GM19023 (cell line): ENCODE measurements around the gene RTL10.

Source experiments
- ATAC-seq: cut with Tn5 transposase; IDR thresholded peaks from one replicate; pipeline ENCODE4 v1.9.1; 2021; ENCODE audit warnings: mild to moderate bottlenecking, moderate library complexity; ENCODE audit not compliant: unreplicated experiment

RTL10 gene

DNA sequence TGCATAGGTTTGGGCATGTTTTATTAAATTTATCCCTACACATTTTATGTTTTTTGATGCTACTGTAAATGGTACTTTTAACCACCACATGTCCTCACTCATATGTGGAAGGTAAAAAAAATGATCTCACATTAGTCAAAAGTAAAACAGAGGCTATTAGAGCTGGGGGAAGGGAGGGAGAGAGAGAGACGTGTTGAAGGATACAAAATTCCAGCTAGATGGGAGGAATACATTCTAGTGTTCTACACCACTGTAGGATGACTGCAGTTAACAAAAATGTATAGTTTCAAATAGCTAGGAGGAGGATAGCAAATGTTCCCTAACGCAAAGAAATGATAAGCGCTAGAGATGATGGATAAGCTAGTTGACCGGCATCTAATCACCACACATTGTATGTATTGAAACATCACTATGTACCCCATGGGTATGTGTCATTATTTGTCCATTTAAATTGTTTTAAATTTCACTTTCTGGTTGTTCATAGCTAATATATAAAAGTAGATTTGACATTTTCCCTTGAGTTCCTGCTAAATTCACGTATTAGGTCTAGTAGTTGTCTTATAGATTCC lies 9.9 kb upstream of the RTL10 start:
- no peak for ATAC-seq

DNA sequence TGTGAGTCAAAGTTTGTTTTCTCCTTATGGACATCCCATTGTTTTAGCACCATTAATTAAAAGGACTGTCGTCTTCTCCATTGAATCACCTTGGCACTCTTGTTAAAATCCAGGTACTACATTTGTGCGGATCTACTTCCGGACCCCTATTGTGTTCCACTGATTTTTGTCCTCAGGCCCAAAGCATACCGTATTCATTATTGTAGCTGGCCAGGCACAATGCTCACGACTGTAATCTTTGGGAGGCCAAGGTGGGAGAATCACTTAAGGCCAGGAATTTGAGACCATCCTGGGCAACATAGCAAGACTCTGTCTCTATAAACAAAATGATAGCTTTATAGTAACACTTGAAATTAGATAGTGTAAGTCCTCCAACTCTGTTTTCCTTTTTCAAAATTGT lies 8.9 kb upstream of the RTL10 start:
- no peak for ATAC-seq

DNA sequence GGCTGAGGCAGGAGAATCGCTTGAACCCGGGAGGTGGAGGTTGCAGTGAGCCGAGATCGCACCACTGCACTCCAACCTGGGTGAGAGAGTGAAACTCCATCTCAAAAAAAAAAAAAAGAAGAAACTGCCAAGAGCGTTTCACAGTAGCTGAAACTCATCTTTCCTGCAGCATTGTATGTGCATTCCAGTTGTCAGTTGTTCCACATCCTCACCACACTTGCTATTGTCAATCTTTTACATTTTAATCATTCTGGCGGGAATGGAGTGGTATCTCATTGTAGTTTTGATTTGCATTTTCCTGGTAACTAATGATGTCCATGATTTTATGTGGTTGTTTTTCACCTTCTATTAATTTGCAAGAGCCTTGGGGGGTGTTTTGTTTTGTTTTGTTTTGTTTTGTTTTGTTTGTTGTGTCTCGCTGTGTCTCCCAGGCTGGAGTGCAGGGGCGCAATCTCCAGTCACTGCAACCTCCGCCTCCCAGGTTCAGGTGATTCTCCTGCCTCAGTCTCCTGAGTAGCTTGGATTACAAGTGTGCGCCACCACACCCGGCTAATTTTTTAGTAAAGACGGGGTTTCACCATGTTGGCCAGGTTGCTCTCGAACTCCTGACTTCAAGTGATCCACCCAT lies 8.1 kb upstream of the RTL10 start:
- no peak for ATAC-seq

DNA sequence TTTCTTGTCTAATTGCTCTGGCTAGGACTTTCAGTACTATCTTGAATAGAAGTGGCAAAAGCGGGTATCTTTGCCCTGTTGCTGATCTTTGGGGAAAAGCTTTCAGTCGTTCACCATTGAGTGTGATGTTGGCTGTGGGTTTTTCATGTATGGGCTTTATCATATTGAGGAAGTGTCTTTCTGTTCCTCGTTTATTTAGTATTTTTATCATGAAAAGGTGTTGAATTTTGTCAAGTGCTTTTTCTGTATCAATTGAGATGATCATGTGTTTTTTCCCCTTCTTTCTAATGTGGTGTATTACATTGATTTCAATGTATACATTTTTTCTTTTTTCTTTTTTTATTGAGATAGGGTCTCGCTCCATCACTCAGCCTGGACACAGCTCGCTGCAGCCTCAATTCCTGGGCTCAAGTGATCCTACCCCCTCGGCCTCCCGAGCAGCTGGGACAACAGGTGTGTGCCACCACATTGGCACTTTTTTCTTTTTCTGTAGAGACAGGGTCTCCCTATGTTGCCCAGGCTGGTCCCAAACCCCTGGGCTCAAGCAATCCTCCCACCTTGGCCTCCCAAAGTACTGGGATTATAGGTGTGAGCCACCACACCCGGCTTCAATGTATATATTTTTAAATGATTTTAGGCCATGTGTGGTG lies 5.3 kb upstream of the RTL10 start:
- no peak for ATAC-seq

DNA sequence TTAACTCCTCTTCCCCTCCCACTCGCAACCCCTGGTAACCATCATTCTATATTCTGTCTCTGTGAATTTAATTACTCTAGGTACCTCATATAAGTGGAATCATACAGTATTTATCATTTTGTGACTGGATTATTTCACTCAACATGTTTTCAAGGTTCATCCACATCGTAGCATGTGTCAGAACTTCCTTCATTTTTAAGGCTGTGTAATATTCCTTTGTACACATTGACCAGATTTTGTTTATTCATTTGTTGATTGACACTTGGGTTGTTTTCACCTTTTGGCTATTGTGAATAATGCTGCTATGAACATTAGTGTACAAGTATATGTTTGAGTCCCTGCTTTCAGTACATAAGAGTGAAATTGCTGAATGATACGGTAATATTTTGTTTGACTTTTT lies 2.7 kb upstream of the RTL10 start:
- no peak for ATAC-seq

DNA sequence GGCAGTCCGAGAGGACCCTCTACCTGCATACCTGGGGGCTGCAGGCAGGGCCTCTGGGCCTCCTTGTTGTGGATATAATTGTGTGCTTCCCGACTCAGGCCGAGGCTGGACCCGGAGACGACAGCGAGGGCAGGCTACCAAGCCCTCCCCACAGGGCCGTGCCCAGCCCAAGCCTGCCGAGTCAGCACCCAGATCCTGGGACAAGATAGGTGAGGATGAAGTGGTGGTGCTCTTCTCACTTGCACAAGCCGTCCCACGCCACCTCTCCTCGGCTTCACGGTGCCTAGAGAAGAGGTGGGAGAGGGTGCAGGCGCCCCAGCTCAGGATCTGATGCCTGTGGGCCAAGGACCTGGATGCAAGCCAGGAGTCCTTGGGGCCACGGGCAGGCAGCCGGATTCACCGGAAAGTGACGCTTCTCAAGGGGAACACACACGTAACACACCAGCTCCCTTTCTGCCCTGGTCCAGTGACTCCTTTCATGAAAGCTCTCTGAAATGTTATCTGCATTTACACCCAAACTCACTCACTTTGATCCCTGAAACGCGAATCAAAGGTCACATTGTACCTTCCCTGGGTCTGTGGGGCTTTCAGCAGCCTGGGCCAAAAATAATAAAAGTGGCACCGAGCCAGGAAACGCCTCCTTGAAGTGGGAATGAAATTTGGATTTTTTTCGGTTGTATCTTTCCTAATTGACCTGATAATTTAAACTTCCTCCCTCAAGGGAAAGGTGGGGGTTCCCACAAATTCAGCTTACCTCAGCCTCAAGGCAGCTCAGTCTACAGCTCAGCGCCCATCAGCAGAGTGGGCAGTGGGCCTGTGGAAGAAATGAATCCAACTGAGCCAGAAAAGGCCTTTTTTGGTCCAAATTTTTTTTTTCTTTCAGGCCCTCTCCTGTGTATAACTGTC lies 1.1 kb upstream of the RTL10 start:
- ATAC-seq, result peak; percentile 19

DNA sequence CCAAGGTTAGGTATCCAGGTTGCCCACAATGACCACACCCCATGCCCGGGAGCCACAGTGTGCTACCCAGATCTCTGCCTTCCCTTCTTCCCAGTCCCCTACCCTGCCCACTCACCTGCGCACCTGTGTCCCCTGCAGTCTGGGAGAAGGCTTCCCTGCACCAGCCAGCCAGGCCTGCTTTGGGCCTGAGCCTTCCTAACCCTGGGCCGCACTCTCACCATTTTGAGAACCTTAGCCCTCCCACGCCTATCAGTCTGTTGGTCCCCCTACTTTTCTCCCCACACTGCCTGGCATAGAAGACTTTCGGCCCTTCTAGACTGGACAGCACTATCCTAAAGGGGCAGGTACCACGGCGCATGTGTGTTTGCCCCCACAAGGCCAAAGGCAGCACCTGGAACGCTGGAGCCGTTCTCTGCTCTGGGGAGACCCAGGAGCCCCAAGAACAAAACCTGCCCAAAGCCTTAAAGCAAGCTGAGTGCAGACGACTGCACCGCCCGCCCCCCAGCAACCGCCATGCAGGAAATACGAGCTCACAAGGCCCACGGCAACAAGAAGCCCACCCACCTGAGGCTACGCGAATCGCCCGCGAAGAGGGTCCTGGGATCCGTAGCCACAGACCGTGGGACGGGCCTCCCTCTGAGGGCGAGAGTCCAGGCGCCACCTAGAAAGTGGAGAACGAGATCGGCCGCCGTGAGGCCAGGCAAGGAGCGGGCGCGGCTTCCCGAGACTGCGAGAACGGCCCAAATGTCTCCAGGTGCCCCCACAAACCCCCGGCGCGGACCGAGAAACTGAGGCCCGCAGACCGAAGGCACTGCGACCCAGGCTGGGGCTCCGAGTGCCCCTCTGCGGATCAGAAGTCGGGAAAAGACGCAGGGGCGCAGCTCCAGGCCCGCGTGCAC lies 546 bp downstream of the RTL10 start:
- peak; percentile 6 for ATAC-seq

DNA sequence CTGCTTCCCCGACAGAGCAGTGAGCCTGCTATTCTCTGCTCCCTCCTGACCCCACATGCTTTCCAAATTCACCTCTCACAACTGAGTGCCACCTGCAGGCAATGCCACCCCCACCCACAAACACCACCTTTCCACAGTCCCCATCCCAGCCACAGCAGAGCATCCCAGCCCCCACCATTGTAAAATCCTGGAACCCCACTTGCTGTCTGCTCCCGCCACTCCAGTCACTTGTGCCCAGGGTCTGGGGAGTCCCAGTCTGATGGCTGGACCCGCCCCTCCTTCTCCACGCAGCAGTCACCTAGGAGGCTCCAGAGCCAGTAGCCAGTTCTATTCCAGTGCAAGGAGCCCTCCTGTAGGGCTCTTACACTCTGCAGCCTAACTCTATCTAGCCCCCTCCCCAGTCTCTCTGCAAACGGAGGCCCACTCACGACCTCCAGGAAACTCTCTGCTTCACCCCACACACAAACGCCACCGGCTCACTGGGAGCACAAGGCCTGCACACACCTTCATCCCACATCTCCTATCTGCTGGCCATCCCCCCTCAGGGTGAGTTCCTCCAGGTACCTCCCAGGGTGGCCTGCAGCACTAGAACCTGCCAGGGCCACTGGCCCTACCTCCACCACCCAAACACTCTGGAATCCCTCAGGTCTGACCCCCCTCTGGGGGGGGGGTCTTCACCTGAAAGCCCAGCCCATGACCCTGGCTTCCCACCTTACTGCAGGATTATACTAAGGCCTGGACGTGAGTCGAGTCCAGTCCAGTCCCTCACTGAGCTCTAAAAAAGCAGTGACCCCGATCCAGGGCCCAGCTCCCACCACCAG lies 1.4 kb downstream of the RTL10 start:
- no peak for ATAC-seq

DNA sequence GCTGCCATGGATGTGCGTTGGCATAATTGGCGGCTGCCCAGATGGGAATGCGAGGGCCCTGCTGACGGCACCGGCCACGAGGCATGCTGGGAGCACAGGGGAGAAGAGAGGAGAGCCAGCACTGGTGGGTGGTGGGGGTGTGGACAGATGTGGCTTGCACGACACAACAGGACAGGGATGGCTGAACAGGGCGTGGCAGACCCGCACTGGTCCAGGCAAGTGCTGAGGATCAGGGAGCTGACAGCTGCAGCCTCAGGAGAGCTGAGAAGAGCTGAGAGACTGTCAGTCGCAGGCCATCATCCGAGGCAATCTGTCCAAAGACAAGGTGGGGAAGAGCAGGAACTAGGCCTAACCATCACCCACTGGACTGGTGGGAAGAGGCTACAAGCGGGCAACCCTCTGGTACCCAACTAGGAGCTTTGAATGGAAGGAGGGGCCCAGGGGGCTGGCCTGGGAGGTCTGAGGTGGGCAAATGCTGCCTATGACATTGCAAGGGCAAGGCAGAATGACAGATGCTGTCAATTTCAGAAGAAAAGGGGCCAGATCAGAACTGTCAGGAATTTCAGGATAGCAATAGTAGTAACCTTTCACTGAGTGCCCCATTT lies 2.4 kb downstream of the RTL10 start:
- no peak for ATAC-seq

DNA sequence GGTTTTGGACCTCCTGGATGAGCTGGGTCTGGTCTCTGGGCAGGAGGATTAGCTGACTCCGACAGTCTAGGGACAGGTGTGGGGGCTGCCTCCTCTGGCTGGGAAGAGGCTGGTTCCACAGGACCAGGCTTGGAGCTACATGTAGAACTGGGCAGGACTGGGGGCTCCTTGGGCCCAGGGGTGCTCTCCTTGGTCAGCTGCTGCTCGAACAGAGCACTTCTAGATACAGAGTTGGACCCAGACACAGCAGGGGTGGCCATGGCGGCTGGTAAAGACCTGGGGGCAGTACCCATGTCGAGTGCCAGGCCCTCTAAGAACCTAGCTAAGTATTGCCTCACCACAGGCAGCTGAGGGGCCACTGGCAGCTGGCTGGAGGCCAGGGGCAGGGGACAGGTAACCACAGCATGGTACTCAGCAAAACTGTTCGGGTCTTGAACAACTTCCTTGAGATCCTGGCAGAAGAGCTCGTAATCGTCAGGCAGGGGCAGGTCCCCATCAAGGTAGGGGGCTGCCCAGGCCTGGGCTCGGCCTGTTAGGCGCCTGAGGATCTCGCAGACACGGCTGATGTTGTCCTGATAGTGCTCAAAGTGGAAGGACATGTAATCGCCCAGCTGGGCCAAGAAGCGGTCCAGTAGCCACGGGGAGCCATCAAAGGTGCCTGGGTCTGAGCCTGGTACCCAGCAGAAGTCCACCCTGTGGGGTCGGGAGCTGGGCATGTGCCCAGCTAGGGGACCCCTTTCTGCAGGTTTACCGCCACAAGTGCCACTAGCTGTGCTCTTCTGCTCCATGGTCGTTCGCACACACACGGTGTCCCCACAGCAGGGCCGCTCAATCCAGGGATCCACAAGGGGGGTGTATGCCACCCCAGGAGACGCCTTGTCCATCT lies 3.1 kb downstream of the RTL10 start:
- no peak for ATAC-seq

DNA sequence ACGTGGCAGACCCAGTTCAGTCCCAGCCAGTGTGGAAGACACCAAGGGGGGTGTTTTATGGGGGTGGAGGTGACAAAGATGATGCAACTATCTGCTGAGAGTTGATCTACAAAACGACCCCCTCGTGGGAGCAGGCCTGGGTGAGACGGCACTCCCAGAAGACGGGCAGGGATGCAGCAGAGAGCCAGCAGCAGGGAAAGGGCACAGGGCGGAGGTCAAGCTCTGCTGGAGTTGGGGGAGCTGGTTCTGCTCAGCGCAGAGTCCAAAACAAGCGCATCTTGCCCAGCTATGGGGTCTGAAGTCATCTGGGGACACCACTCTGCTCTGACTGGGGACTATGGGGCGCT lies 3.9 kb downstream of the RTL10 start:
- ATAC-seq, result no peak

DNA sequence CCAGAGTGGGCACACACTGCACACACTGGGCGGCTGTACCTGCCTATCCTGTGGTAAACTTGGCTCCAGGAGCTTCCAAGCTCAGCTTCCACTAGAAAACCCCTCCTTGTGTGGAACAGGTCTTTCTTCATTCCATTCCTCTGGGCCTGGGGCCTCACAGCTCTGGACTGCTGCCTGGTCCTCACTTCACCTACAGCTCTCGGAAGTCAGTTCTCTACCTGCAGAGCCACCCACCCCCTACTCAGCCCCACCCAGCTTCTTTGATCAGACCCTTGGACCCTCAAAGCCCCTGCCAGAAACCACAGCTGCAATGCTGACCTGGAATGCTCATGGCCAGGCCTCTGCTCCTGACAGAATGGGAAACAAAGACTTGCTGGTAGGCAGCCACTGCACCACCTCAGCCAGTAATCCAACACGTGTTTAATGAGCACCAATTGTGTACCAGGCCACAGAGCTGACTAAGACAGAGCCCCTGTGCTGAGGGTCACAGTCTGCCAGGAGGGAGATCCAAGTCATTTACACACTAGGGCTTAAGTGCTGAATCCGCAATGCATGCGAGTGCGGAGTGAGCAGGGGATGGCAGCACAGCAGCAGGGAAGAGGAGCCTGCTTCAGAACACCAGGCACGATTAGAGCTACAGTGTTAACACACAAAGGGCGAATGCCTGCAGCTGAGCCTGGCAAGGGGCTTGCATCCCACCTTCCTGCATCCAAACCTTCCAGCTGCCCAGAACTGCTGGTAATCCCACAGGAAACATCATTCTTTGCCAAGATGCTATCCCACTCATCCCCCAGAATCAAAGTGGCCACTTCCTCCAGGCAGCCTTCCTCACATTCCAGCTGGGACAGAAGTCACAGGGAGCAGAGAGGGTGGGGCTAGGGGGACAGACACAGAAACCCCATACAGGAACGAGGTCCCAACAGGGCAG lies 4.6 kb downstream of the RTL10 start:
- no peak for ATAC-seq

DNA sequence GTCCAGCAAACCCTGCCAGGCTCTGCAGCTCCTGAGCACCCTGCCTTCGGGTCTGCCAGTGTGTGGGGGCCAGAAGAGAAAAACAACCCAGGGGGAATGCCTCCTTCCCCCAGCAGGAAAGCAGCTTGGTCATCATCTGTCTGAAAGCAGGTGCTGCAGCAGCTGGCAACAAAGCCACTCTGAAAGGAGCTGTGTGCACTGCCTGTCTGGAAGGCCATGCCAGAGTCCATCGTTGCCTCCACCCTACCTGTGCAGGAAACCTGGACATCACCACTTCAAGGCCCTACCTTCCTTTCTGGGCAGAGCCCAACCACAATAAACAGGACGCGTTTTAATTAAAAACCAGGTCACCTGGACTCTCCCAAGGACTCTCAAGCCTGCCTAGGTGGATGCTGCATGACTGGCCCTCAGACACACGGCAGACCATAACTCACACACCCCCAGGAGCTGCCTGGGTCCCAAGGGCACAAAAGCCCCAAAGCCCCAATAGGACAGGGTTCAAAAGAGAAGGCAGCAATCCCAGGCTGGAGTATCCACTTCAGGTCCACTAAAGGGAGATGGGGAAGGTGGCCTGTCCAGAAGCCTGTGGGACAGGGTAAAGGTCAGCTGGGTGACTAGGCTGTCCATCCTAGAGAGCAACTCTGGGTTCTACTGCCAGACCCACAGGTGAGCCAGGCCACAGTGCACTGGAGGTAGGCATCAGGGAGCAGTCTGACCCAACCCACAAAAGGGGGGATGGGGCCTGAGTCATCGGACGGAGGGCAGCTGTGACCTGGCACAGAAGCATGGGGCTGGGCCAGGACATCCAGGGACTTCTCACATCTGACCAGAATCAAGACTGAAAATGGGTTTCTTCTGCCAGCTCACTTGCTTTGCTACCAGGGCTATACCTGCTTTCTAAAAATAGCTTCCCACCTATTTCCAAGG lies 6.1 kb downstream of the RTL10 start:
- no peak for ATAC-seq

DNA sequence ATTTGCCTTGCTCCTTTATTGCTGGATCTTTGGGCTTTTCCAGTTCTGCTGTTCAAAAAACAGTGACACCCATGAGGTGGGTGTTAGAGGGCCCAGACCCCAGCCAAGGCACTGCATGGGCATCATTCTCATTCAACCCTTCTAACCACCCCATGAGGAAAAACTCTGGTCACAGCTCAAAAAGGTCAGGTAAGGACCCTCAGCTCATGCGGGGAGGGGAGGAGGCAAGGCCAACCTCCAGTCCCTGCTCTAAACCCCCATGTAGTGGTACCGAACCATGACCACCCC lies 7.4 kb downstream of the RTL10 start:
- no peak for ATAC-seq

DNA sequence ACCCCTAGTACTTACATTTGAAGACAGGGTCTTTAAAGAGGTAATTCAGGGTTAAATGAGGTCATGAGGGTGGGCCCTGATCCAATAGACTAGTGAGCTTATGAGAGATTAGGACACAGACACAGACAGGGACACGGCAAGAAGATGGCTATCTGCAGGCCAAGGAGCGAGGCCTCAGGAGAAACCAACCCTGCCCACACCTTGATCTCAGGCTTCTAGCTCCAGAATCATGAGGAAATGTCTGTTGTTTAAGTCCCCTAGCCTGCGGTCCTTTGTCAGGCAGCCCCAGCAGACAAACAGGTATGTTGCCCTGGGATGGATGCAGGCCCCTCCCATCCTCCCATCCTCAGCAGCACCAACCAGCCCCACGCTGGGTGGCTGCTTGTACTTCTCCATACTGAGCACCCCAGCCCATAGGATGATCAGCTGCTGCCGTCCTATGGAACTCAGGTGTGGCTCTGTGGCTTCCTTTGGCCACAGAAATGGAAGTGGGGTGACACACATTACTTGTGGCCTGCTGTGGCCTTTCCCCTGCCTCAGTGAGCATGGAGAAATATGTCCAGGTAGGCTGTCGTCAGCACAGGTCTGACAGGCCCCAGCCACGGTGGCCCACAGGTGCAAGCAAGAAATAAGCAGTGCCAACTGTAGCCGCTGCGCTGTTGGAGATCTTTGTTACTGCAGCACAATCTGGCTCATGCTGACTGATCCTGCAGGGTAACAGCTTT lies 7.9 kb downstream of the RTL10 start:
- ATAC-seq, result no peak
